Non-pigmented ciliary epithelial cell (primary cell): ENCODE results near the gene ACOT6.
"Not testable (repeated sequence)": the region's sequence is repeated elsewhere in the genome, so short reads cannot be mapped to it uniquely, and the experiment has no call there.

ENCODE experiments used
- DNase-seq: peaks from one replicate; pipeline ENCODE4 v3.0.0-alpha.2; 2010; ENCODE audit warnings: low read depth

The ACOT6 gene

DNA sequence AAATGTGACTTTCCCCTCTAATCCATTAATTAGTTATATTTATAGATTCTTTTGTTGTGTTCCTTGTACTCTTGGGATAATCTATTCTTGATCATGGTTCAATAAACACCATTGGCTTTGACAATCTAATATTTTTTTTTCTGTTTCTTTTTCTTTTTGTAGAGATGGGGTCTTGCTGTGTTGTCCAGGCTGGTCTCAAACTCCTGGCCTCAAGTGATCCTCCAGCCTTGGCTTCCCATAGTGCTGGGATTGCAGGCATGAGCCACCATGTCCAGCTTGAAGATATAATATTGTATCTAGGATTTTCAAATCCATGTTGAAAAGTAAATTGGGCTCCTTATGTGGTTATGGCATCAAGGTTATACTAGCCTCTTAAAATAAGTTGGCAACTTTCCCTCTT lies 38.7 kb downstream of the ACOT6 start:
- no peak for DNase-seq

DNA sequence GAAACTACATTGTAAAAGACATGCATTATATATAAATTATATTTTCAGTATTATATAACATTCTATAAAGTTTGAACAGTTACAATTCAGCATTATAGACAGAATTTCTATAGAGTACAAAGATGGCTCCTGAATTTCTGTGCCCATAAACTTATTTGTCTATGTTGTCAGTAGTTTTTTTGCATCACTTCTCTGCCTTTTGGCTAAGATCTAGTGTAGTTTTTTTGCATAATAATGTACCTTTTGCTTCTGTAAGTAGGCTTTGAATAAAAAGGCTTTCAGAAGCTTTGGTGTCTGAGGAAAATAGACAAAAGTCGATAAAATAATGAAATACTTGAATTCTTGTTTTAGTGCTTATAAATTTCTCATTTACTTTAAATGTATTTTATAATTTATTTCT lies 43.5 kb downstream of the ACOT6 start:
- DNase-seq, result no peak

DNA sequence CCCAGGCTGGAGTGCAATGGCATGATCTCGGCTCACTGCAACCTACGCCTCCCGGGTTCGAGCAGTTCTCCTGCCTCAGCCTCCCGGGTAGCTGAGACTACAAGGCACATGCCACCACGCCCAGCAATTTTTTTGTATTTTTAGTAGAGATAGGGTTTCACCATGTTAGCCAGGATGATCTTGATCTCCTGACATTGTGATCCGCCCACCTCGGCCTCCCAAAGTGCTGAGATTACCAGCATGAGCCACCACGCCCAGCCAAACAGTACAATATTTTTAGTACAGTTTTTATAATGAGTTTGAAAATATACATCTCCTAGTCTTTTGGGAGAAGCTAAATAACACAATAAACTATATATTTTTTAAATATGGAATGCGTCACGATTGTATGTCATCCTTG lies 46.9 kb downstream of the ACOT6 start:
- not testable (repeated sequence) for DNase-seq

DNA sequence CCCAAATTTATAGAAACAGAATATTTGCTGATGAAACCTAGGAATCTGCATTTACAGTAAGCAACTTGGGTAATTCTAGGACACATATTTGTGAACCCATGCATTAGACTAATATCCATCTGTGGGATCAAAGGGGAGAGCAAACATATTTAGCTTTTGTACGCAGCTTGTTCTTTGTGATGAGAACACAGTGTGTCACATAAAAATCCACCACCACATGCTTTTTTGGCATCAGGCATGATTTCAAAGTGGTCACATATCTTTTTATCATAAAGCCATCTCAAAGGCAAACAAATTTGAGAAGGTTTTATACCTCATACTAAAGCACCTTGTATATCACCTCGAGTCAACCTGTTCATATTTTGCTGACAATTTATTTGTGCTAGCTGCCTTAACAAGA lies 48.2 kb downstream of the ACOT6 start:
- DNase-seq, result no peak

DNA sequence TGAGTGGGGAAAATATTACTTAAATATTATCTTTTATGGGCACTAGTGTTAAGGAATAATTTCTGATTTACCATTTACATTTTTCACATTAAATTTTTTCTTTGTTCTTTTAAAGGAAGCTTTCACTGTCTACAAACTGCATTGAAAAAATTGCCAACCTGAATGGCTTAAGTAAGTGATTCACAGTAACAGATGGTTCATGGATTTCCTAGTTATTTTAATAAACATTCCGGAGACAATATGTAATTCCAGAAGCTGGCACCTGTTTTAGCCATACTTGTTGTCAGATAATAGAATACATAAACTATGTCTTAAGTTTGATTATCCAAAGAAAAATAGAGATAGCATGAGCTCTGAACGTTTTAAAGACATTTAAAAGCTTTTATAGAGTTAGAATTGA lies 49.6 kb downstream of the ACOT6 start:
- no peak for DNase-seq

DNA sequence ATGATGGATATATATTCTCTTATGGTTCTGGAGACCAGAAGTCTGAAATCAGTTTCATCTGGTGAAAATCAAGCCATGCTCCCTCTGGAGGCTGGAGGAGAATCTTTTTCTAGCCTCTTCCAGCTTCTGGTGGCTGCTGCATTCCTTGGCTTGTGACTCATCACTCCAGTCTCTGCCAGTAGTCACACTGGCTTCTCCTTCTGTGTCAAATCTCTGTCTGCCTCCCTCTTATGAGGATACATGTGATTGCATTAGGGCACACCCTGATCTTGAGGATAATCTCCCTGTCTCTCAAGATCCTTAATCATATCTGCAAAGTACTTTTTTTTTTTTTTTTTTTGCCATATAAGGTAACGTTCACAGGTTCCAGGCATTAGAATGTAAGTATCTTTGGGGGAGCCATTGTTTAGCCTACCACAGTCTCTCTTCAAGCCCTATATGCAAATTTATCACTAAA lies 50.2 kb downstream of the ACOT6 start:
- DNase-seq, result peak; percentile 85

DNA sequence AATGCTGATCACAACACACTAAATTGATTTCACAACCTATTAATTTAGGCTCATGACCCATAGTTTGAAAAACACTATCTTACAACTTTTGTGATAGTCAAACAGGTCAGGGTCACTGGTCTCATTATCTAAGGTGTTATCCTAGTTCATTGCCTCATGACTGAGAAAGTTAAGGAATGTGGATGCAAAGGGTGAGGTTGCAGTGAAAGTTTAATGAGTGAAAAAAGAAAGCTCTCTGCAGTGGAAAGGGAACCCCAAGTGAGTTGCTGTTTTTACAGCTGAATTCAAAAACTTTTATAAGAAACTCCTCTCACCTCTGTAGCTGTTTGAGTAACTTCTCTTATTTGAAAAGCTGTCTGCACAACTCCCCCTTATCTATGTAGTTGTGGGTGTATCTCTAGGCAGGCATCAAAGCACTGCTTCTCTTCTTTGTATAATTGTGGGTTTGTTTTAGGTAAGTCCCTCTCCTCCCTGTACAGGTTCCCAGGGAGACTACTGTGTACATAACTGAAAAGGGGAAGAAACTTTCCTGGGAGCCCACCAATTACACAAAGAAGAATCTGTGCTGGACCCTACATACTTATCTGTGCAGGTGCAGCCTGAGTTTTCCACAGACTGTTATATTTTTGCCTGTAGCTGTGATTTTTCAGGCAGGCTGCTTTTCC lies 51.4 kb downstream of the ACOT6 start:
- no peak for DNase-seq

- DNase-seq, result no peak
Observed at GRCh38 chr14:73665130-73665529, 52.8 kb downstream of the ACOT6 start.

- DNase-seq, result no peak
Observed at GRCh38 chr14:73666583-73666982, 54.3 kb downstream of the ACOT6 start.

DNA sequence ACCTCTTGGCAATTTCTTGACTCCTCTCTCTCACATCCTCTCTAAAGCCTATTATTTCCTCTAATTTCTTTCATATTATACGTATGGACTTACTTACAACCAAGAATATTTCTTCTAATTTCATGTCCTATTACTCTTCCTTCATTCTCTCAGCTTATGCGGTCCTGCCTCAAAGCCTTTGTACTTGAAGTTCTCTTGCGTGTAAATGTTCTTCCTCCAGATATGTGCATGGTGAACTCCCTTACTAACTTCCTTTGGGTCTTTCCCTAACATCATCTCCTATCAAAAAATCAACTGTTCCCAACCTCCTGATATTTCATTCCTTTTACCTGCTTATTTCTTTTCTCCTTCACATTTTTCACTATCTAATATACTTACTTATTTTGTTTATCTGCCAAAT lies 55.5 kb downstream of the ACOT6 start:
- DNase-seq, result no peak
